TTC549 (cell line): Measurements from ENCODE around the gene LYPD8.

Experiments used
- FAIRE-seq: peaks from 2 replicates; lab custom pipeline; 2012; peaks lifted over from hg19 to GRCh38; lab: Jason Lieb, UNC

Gene LYPD8

DNA sequence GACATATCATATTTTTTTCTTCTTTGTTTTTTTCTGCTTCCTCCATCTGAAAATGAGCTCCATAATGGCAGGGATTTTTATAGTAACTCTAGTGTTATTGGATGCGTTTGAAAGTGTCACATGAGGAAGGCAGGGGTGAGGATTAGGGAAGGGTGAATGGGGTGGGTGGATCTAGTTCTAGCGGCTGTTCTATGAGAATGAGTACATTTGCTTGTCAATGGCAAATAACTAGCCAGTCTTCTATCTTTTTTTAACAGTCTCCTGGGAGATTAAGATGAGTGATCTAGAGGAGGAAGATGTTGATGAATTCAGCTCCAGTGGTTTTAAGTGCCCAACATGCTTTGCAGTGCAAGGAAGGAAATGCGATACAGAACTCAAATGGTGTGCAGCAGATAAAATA lies 58.8 kb downstream of the LYPD8 start:
- FAIRE-seq, result no peak

GRCh38 chr1:248696261-248696660 lies 59.3 kb downstream of the LYPD8 start:
- FAIRE-seq, result no peak

DNA sequence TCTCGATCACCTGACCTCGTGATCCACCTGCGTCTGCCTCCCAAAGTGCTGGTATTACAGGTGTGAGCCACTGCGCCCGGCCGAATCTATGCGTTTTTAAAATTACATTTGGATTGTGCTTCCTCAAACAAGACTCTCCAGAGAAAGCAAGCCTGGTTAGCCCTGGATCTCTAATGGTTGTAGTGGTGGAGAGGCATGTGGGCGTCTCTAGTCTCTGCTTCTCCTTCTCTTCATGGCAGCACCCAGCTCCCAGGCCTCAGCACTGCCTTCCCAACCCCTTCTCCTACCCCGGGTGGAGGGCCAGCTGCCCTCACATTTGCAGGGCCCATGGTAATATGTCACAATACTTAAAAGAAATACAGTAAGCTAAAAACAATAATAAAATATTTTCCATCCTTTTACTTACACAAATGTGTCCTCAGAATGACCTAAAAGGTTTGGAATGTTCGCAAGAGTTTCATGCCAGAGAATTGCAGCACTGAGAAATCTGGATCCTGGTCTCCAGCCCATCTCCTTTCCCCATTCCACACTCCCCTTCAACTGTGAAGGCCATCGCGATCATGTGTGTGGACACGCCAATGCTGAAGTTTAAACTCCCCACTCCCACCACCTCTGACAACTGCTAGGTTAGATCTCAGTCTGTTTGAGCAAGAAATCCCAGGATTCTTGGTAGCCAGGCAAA lies 60.0 kb downstream of the LYPD8 start:
- no peak for FAIRE-seq

- FAIRE-seq, result no peak
These were observed 63.9 kb downstream of the LYPD8 start for GRCh38 chr1:248691567-248692155.
